Measurements from ENCODE around the gene SPON1. TPM values are rescaled to one million over a fixed set of nuclear protein-coding genes. Genes with fewer than 3 reads are reported as not detected.
A peak's percentile ranks its signal among the peaks of the same experiment; 100 is the strongest.

SPON1 gene
- total RNA-seq, 2 donors from 2014 or later = 4.8 to 7.3 TPM

- ATAC-seq = no peak
- Mint-ChIP-seq H3K36me3 (ENCODE audit: low read depth) (peaks cover 5% of the 10 kb centered on the region), H3K4me3 (no peak overlapping the region), H3K27me3 (no peaks in the 10 kb centered on the region), H3K27ac (no peak overlapping the region), H3K4me1 (peaks cover 6% of the 10 kb centered on the region)
- no peak for DNase-seq
- H3K9me3 ChIP-seq (ENCODE audit: control insufficient read depth, low read length, poor library complexity, severe bottlenecking) = no peaks in the 10 kb centered on the region
These were observed 291.3 kb downstream of the SPON1 start for GRCh38 chr11:14253840-14254239.

DNA sequence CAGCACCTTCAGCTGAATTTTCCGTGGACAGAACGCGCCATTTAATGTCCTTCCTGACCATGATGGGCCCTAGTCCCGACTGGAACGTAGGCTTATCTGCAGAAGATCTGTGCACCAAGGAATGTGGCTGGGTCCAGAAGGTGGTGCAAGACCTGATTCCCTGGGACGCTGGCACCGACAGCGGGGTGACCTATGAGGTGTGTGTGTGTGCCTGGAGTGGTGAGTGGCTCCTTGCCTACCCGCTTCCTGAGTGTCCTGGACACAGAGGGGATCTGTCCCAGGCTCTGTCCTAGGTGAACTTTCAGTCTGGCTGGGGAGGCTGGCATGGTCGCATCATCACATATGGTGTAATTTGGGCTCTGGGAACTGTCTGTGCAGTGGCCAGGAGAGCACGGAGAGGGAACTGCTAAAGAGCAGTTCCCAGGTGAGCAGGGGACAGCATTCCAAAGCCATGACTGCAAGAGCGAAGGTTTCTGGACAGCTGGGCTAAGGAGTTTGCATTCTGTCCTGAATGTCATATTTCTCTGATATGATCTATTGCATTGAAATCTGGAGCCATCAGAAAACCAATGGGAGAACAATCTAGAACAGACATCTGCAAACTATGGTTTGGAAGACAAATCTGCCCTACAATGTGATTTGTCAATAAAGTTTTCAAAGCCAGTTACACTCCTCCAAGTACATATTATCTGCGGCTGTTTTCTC, 292.2 kb downstream of the SPON1 start:
- no peak for DNase-seq
- no peak overlapping the region for H3K27ac Mint-ChIP-seq
- no peaks in the 10 kb centered on the region for H3K4me1 Mint-ChIP-seq
- peaks cover 5% of the 10 kb centered on the region for H3K36me3 Mint-ChIP-seq (ENCODE audit: low read depth)
- ATAC-seq = no peak
- no peak overlapping the region for H3K4me3 Mint-ChIP-seq
- no peaks in the 10 kb centered on the region for H3K9me3 ChIP-seq (ENCODE audit: control insufficient read depth, low read length, poor library complexity, severe bottlenecking)
- no peaks in the 10 kb centered on the region for H3K27me3 Mint-ChIP-seq

GRCh38 chr11:14255238-14255534, 292.7 kb downstream of the SPON1 start:
- H3K9me3 ChIP-seq (ENCODE audit: control insufficient read depth, low read length, poor library complexity, severe bottlenecking) = no peaks in the 10 kb centered on the region
- no peak for ATAC-seq
- Mint-ChIP-seq H3K36me3 (ENCODE audit: low read depth) (peaks cover 5% of the 10 kb centered on the region), H3K4me3 (no peak overlapping the region), H3K27ac (no peak overlapping the region), H3K4me1 (no peaks in the 10 kb centered on the region), H3K27me3 (no peaks in the 10 kb centered on the region)
- DNase-seq = no peak

GRCh38 chr11:14258221-14258935, 295.9 kb downstream of the SPON1 start:
- Mint-ChIP-seq H3K27ac (no peak overlapping the region), H3K27me3 (no peaks in the 10 kb centered on the region), H3K36me3 (ENCODE audit: low read depth) (peaks cover 7% of the 10 kb centered on the region), H3K4me3 (no peak overlapping the region), H3K4me1 (peaks cover 2% of the 10 kb centered on the region)
- no peaks in the 10 kb centered on the region for H3K9me3 ChIP-seq (ENCODE audit: control insufficient read depth, low read length, poor library complexity, severe bottlenecking)
- ATAC-seq (no peak), DNase-seq (no peak)

- H3K9me3 ChIP-seq (ENCODE audit: control insufficient read depth, low read length, poor library complexity, severe bottlenecking) = no peaks in the 10 kb centered on the region
- Mint-ChIP-seq H3K36me3 (ENCODE audit: low read depth) (peaks cover 7% of the 10 kb centered on the region), H3K4me1 (peaks cover 2% of the 10 kb centered on the region), H3K27me3 (no peaks in the 10 kb centered on the region), H3K4me3 (no peak overlapping the region), H3K27ac (no peak overlapping the region)
- no peak for ATAC-seq
- DNase-seq = no peak
These were observed 296.8 kb downstream of the SPON1 start for GRCh38 chr11:14259186-14259784.

DNA sequence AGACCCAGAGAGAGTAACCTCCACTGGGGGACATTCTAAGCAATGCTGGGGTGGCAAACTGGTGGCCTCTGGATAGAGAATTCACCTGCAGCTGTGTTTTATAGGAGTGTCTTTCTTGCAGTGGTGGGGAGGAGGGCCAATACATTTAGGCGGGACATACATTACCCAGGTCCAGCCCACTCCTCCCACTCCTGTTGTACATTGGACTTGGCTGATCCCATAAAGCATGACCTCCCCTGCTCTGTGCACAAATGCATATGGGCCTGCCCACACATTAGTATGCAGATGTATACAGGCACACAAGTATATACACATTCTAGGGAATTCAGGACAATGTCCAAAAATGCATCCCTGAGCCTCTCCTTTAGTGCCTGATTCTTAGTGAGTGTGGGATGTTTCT, 297.4 kb downstream of the SPON1 start:
- Mint-ChIP-seq H3K4me3 (no peak overlapping the region), H3K4me1 (peaks cover 2% of the 10 kb centered on the region), H3K27ac (no peak overlapping the region), H3K27me3 (no peaks in the 10 kb centered on the region), H3K36me3 (ENCODE audit: low read depth) (peaks cover 7% of the 10 kb centered on the region)
- ATAC-seq = no peak
- no peaks in the 10 kb centered on the region for H3K9me3 ChIP-seq (ENCODE audit: control insufficient read depth, low read length, poor library complexity, severe bottlenecking)
- no peak for DNase-seq

DNA sequence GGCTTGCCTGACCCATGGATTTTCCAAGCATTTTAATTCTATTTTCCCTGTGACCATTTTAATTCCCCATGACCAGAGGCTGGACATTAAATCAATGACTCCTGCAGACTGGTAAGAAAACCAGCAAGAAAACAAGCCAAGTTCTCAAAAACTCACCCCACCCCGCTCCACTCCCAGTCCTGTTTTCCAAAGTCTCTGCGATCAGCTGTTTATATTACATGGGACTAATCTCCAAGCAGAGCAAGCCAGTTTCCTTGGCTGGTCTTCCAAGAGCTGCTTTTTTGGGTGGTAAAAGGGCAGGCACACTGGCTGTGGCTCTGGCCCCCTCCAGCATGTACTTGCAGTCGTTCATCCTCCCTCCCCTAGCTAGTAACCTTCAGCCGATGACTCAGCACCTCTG, 298.5 kb downstream of the SPON1 start:
- no peak overlapping the region for H3K27ac Mint-ChIP-seq
- ATAC-seq (no peak), DNase-seq (no peak)
- H3K36me3 Mint-ChIP-seq (ENCODE audit: low read depth) = peaks cover 5% of the 10 kb centered on the region
- no peaks in the 10 kb centered on the region for H3K27me3 Mint-ChIP-seq
- no peaks in the 10 kb centered on the region for H3K9me3 ChIP-seq (ENCODE audit: control insufficient read depth, low read length, poor library complexity, severe bottlenecking)
- peaks cover 2% of the 10 kb centered on the region for H3K4me1 Mint-ChIP-seq
- H3K4me3 Mint-ChIP-seq = no peak overlapping the region

DNA sequence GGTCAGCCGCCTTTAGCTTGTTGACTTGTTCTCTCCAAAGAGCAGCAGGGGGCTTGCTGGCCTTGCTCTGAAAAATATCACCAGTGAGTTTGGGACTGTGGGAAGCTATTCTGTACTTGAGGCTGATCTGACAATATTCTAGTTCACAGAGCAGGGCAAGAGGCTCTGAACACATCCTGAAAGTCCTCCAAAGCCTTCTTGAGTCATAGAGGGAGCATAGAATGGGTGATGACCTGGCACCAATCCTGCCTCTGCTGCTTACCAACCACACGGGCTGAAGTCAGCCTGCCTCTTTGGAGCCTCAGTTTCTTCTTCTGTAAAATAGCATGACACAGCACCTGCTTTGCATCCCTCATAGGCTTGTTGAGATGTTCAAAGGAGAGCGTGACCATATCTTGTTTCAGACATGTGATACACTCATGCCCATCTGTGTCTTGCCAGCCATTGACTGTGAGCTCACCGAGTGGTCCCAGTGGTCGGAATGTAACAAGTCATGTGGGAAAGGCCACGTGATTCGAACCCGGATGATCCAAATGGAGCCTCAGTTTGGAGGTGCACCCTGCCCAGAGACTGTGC, 299.8 kb downstream of the SPON1 start:
- Mint-ChIP-seq H3K27me3 (no peaks in the 10 kb centered on the region), H3K4me1 (peaks cover 2% of the 10 kb centered on the region), H3K4me3 (no peak overlapping the region), H3K36me3 (ENCODE audit: low read depth) (peaks cover 4% of the 10 kb centered on the region), H3K27ac (no peak overlapping the region)
- ATAC-seq (no peak), DNase-seq (no peak)
- no peaks in the 10 kb centered on the region for H3K9me3 ChIP-seq (ENCODE audit: control insufficient read depth, low read length, poor library complexity, severe bottlenecking)

DNA sequence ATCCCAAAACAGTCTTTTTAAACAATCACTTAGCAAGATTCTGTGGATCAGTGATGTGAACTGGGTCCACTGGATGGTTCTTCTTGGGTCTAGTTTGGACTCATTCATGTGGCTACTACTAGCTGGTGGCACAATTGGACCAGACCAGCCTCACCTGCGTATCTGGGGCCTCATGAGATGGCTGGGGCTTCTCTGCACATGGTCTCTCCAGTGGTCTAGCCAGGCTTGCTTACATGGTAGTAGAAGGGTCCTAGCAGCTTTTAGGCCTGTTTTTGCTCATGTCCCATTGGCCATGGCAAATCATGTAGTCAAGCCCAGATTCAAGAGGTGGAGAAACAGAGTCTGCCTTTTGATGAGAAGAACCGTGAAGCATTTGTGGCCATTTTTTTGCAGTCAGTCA, 302.4 kb downstream of the SPON1 start:
- no peak overlapping the region for H3K27ac Mint-ChIP-seq
- no peak for DNase-seq
- no peak overlapping the region for H3K4me3 Mint-ChIP-seq
- no peaks in the 10 kb centered on the region for H3K27me3 Mint-ChIP-seq
- H3K36me3 Mint-ChIP-seq (ENCODE audit: low read depth) = peaks cover 4% of the 10 kb centered on the region
- H3K9me3 ChIP-seq (ENCODE audit: control insufficient read depth, low read length, poor library complexity, severe bottlenecking) = no peaks in the 10 kb centered on the region
- no peak for ATAC-seq
- peaks cover 2% of the 10 kb centered on the region for H3K4me1 Mint-ChIP-seq

GRCh38 chr11:14266622-14267021, 304.1 kb downstream of the SPON1 start:
- no peak for DNase-seq
- H3K27ac Mint-ChIP-seq = no peak overlapping the region
- no peaks in the 10 kb centered on the region for H3K9me3 ChIP-seq (ENCODE audit: control insufficient read depth, low read length, poor library complexity, severe bottlenecking)
- peaks cover 11% of the 10 kb centered on the region for H3K4me1 Mint-ChIP-seq
- ATAC-seq = no peak
- H3K36me3 Mint-ChIP-seq (ENCODE audit: low read depth) = peaks cover 2% of the 10 kb centered on the region
- no peaks in the 10 kb centered on the region for H3K27me3 Mint-ChIP-seq
- no peak overlapping the region for H3K4me3 Mint-ChIP-seq

DNA sequence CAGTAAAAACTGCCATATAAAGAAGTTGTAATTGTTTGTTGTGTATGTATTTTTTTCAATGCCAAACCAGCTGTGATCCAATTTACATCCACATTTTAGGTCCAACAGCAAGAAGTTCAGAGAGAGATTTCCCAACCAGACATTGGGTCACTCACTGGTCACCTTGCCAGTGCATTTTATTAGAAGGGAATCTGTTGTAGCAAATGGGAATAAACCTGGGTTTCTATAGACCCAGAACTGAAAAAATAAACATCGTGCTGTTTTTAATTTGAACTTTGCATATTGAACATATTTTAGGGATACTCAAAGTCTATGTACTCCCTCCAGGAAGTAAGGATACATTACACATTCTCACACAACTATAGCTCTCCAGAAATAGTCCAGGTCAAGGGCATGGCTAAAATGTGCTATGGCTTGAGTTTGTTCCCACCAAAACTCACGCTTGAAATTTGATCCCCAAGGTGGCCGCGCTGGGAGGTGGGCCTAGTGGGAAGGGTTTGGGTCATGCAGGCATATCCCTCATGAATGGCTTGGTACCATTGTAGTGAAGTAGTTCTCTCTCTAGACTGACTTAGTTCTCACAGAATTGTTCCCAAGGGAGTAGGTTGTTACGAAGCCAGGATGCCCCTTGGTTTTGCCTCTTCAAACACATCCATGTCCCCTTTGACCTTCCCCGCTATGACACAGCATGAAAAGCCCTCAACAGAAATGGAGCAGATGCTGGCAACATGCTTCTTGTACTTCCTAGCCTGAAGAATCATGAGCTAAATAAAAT, 305.5 kb downstream of the SPON1 start:
- no peak for ATAC-seq
- no peak overlapping the region for H3K27ac Mint-ChIP-seq

DNA sequence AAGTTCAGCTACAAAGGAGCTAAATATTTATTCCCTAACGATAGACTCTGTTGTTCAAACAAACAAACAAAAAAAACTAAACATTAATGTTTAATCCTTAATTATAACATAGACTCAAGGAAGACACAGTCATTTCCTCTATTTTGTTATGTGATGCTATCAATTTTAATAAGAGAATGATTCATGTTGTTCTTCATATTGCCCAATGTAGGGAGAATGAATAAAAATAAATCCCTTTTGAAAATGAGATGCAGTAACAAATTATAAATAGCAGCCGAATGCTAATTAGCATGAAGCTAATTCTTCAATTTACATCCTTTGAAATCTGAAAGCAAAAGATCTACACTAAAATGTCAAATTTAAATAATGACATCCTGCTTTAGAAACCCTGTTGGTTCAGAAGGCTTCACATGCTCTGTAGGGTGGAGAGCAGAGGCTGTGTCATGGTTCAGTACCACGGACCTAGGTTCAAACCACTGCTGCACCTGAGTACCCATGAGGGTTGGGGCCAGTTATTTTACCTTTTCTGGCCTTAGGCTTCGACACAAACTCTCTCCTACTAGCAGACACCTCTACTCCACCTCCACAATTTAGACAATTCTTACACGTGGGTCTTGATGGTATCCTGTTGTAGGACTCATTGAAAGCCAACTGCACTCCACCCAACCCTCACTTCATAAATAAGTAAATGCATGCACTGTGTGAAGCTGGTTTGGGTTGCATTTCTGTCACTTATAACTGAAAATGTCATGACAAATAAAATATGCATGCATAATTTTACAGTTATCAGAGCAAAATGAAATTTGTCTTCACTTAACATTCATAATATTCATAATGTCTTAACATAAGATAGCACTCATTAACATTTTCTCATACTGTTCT, 307.4 kb downstream of the SPON1 start:
- Mint-ChIP-seq H3K36me3 (ENCODE audit: low read depth) (peaks cover 2% of the 10 kb centered on the region), H3K27me3 (no peaks in the 10 kb centered on the region), H3K4me1 (peaks cover 22% of the 10 kb centered on the region), H3K4me3 (peak overlapping the region; percentile 13), H3K27ac (peak overlapping the region; percentile 84)
- DNase-seq (no peak), ATAC-seq (peak; percentile 33)
- no peaks in the 10 kb centered on the region for H3K9me3 ChIP-seq (ENCODE audit: control insufficient read depth, low read length, poor library complexity, severe bottlenecking)

More for the DNA sequence above, 305.5 kb downstream of the SPON1 start:
- H3K36me3 Mint-ChIP-seq (ENCODE audit: low read depth) = peaks cover 2% of the 10 kb centered on the region
- H3K4me1 Mint-ChIP-seq = peaks cover 19% of the 10 kb centered on the region
- DNase-seq = no peak
- H3K9me3 ChIP-seq (ENCODE audit: control insufficient read depth, low read length, poor library complexity, severe bottlenecking) = no peaks in the 10 kb centered on the region
- H3K4me3 Mint-ChIP-seq = peak overlapping the region; percentile 5
- no peaks in the 10 kb centered on the region for H3K27me3 Mint-ChIP-seq
